ENCODE results near the gene ERICH6B. TPM values are rescaled to one million over a fixed set of nuclear protein-coding genes. Genes with fewer than 3 reads are reported as not detected.

ERICH6B gene
- total RNA-seq, 1 donor from 2014 or later = not detected

DNA sequence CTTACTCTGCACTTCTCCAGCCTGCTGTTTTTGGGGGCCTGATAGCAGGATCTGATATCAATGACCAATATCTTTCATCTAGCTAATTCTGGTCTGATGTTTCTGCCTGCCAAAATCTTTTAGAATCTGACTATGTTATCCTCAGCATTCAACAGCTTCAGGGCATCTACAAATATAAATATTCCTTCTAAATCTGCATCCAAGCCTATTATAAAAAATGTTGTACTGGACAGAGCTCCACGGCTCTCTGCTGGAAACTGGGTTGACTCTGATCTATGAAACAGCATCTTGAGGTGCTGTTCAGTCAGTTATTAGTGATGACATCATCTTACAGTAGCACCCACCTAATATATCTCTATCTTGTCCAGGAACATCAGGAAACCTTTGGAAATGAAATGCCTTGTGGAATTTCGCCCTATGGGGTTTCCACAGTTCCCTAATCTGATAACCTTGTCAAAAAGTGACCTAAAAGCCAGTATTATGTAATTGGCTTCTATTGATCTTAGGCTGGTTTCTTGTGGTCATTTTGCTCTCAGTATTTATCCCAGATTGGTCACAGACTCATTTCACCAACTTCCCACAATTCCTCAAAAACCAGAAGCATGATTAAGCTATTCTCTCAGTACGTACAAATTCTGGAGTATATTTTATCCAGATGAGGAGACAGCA is 33.0 kb downstream of the ERICH6B start:
- no peak overlapping the region for H3K27ac ChIP-seq (ENCODE audit: low read depth, low read length)
- TF ChIP-seq, protein P1, sequence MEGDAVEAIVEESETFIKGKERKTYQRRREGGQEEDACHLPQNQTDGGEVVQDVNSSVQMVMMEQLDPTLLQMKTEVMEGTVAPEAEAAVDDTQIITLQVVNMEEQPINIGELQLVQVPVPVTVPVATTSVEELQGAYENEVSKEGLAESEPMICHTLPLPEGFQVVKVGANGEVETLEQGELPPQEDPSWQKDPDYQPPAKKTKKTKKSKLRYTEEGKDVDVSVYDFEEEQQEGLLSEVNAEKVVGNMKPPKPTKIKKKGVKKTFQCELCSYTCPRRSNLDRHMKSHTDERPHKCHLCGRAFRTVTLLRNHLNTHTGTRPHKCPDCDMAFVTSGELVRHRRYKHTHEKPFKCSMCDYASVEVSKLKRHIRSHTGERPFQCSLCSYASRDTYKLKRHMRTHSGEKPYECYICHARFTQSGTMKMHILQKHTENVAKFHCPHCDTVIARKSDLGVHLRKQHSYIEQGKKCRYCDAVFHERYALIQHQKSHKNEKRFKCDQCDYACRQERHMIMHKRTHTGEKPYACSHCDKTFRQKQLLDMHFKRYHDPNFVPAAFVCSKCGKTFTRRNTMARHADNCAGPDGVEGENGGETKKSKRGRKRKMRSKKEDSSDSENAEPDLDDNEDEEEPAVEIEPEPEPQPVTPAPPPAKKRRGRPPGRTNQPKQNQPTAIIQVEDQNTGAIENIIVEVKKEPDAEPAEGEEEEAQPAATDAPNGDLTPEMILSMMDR (IDR thresholded peaks at IDR 0.05; ENCODE audit: insufficient read depth, low read depth, low read length) = no peak
- TF ChIP-seq EZH2 (IDR thresholded peaks at IDR 0.05; ENCODE audit: insufficient read depth, low read length) = no peak
- H3K36me3 ChIP-seq (ENCODE audit: insufficient read depth, low read length) = no peaks in the 10 kb centered on the region
- H3K27ac Mint-ChIP-seq (ENCODE audit: unreplicated experiment) = no peak overlapping the region
- no peaks in the 10 kb centered on the region for H4K20me1 ChIP-seq (ENCODE audit: insufficient read depth, low read length)
- no peaks in the 10 kb centered on the region for H3K79me2 ChIP-seq (ENCODE audit: insufficient read depth, low read length)
- H3K4me1 ChIP-seq (ENCODE audit: insufficient read depth, low read length) = no peaks in the 10 kb centered on the region
- no peak overlapping the region for H3K4me2 ChIP-seq (ENCODE audit: low read length)
- DNase-seq (ENCODE audit: low read depth) (no peak), FAIRE-seq (no peak)
- H3K4me3 Mint-ChIP-seq (ENCODE audit: unreplicated experiment) = no peak overlapping the region
- no peak overlapping the region for H2AFZ ChIP-seq (ENCODE audit: low read depth, low read length)
- H3K9ac ChIP-seq (ENCODE audit: low read length) = no peak overlapping the region
- no peak overlapping the region for H3K4me3 ChIP-seq (ENCODE audit: insufficient read depth, low read depth, low read length)
- H3K36me3 Mint-ChIP-seq (ENCODE audit: low read depth, unreplicated experiment) = no peaks in the 10 kb centered on the region
- peaks cover 3% of the 10 kb centered on the region for H3K27me3 ChIP-seq (ENCODE audit: insufficient read depth, low read length)
- H3K9me3 ChIP-seq (ENCODE audit: insufficient read depth, low read depth, low read length) = no peaks in the 10 kb centered on the region
- no peaks in the 10 kb centered on the region for H3K4me1 Mint-ChIP-seq (ENCODE audit: low read depth, unreplicated experiment)
- peaks cover 49% of the 10 kb centered on the region for H3K27me3 Mint-ChIP-seq (ENCODE audit: low read depth, unreplicated experiment)
- H3K9me3 Mint-ChIP-seq (ENCODE audit: unreplicated experiment) = peaks cover 8% of the 10 kb centered on the region

DNA sequence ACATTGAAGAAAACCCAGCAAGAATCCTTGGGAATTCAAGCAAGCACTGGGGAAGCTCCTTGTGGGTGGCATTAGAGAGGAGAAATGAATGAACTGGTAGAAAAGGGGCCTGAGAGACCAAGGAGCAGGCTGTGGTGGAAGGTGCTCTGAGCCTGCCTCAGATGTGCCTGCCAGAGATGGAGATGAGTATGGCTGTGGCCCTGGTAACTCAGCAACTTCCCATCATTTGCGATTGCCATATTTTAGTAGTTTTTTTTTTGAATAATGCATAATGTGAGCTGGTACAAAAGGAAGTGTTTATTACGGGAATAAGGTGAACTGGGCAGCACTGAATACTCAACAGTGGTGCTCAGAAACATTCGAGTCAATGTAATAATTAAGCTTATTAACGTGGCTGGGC is 39.1 kb downstream of the ERICH6B start:
- H3K4me1 ChIP-seq (ENCODE audit: insufficient read depth, low read length) = no peaks in the 10 kb centered on the region
- Mint-ChIP-seq H3K4me3 (ENCODE audit: unreplicated experiment) (no peak overlapping the region), H3K36me3 (ENCODE audit: low read depth, unreplicated experiment) (no peaks in the 10 kb centered on the region), H3K4me1 (ENCODE audit: low read depth, unreplicated experiment) (no peaks in the 10 kb centered on the region), H3K9me3 (ENCODE audit: unreplicated experiment) (peaks cover 4% of the 10 kb centered on the region), H3K27ac (ENCODE audit: unreplicated experiment) (no peak overlapping the region), H3K27me3 (ENCODE audit: low read depth, unreplicated experiment) (peaks cover 31% of the 10 kb centered on the region)
- H3K9ac ChIP-seq (ENCODE audit: low read length) = no peak overlapping the region
- no peak for FAIRE-seq
- H3K36me3 ChIP-seq (ENCODE audit: insufficient read depth, low read length) = no peaks in the 10 kb centered on the region
- no peaks in the 10 kb centered on the region for H3K79me2 ChIP-seq (ENCODE audit: insufficient read depth, low read length)
- H3K4me3 ChIP-seq (ENCODE audit: insufficient read depth, low read depth, low read length) = no peak overlapping the region
- no peaks in the 10 kb centered on the region for H3K9me3 ChIP-seq (ENCODE audit: insufficient read depth, low read depth, low read length)
- no peak overlapping the region for H3K4me2 ChIP-seq (ENCODE audit: low read length)
- no peak for DNase-seq (ENCODE audit: low read depth)
- H2AFZ ChIP-seq (ENCODE audit: low read depth, low read length) = no peak overlapping the region
- TF ChIP-seq EZH2 (IDR thresholded peaks at IDR 0.05; ENCODE audit: insufficient read depth, low read length) = no peak
- TF ChIP-seq, protein P1 (IDR thresholded peaks at IDR 0.05; ENCODE audit: insufficient read depth, low read depth, low read length) = no peak
- H3K27me3 ChIP-seq (ENCODE audit: insufficient read depth, low read length) = peaks cover 14% of the 10 kb centered on the region
- no peak overlapping the region for H3K27ac ChIP-seq (ENCODE audit: low read depth, low read length)
- H4K20me1 ChIP-seq (ENCODE audit: insufficient read depth, low read length) = no peaks in the 10 kb centered on the region

DNA sequence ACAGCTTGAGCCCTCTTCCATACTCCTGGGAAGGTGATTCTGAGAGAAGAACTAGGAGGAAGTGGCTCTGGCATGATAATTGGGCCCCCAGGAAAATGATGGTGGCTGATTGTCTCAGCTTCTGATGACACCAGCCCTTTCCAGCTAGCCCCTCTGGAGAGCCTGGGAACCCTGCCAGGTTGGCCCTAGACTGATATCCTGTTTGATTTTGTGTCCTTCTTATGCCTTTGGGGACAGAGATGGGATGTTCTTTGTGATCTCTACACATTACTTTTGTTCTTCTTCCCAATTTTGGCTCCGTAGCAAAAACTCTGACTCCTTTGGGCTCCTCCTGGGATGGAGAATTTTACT is 39.7 kb downstream of the ERICH6B start:
- H3K4me2 ChIP-seq (ENCODE audit: low read length) = no peak overlapping the region
- FAIRE-seq = no peak
- peaks cover 34% of the 10 kb centered on the region for H3K27me3 Mint-ChIP-seq (ENCODE audit: low read depth, unreplicated experiment)
- H3K27ac Mint-ChIP-seq (ENCODE audit: unreplicated experiment) = no peak overlapping the region
- H3K4me1 ChIP-seq (ENCODE audit: insufficient read depth, low read length) = no peaks in the 10 kb centered on the region
- TF ChIP-seq, protein P1 (IDR thresholded peaks at IDR 0.05; ENCODE audit: insufficient read depth, low read depth, low read length) = no peak
- TF ChIP-seq EZH2 (IDR thresholded peaks at IDR 0.05; ENCODE audit: insufficient read depth, low read length) = no peak
- no peaks in the 10 kb centered on the region for H4K20me1 ChIP-seq (ENCODE audit: insufficient read depth, low read length)
- H3K4me1 Mint-ChIP-seq (ENCODE audit: low read depth, unreplicated experiment) = no peaks in the 10 kb centered on the region
- peaks cover 4% of the 10 kb centered on the region for H3K9me3 Mint-ChIP-seq (ENCODE audit: unreplicated experiment)
- no peak for DNase-seq (ENCODE audit: low read depth)
- no peak overlapping the region for H3K4me3 Mint-ChIP-seq (ENCODE audit: unreplicated experiment)
- H2AFZ ChIP-seq (ENCODE audit: low read depth, low read length) = no peak overlapping the region
- H3K79me2 ChIP-seq (ENCODE audit: insufficient read depth, low read length) = no peaks in the 10 kb centered on the region
- H3K36me3 Mint-ChIP-seq (ENCODE audit: low read depth, unreplicated experiment) = no peaks in the 10 kb centered on the region
- H3K36me3 ChIP-seq (ENCODE audit: insufficient read depth, low read length) = no peaks in the 10 kb centered on the region
- H3K27me3 ChIP-seq (ENCODE audit: insufficient read depth, low read length) = peaks cover 16% of the 10 kb centered on the region
- no peak overlapping the region for H3K9ac ChIP-seq (ENCODE audit: low read length)
- no peaks in the 10 kb centered on the region for H3K9me3 ChIP-seq (ENCODE audit: insufficient read depth, low read depth, low read length)
- H3K4me3 ChIP-seq (ENCODE audit: insufficient read depth, low read depth, low read length) = no peak overlapping the region
- no peak overlapping the region for H3K27ac ChIP-seq (ENCODE audit: low read depth, low read length)
